ENCODE data around the gene DLL4. TPM values are rescaled to one million over a fixed set of nuclear protein-coding genes. Genes with fewer than 3 reads are reported as not detected.

The DLL4 gene
- total and polyA plus RNA-seq, 12 donors: 0.66 to 15.9 (median 3.9) TPM

DNA sequence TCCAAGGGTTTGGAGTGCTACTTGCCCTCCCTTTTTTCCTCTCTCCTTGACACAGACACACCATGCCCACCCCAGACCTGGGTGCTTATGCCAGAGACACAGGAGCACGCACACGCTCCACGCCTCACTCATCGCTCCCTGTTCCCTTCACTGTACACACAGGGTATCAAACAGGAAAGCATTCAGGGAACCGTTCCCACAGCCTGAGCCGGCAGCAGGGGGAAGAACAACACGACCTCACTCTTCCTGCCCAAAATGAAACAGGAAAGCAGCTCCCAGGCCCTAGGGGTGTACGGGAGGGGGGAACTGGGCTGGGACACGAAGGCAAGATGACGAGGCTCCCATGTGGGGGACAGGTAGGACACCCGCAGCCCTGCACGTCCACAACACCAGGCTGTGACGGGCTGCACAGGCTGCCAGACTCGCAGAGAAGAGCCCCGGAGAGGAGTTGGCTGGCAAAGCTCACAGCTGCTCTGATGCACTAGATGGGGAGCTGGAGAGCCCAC is 11.2 kb downstream of the DLL4 start:
- 43 to 57% (median 50%) methylated on average over 12 to 15 of the region's 15 CpGs for WGBS, 4 donors
- no peak overlapping the region for H3K4me3 ChIP-seq
- H3K4me1 ChIP-seq (replicated peaks in 1 of 2): peaks cover 12 to 15% of the 10 kb centered on the region in 2 donors
- H3K27ac ChIP-seq: peak overlapping the region in 2 of 5 donors; percentile 89 to 97
- no peaks in the 10 kb centered on the region for H3K36me3 ChIP-seq (replicated peaks in 1 of 2)
- TF ChIP-seq, protein P1, sequence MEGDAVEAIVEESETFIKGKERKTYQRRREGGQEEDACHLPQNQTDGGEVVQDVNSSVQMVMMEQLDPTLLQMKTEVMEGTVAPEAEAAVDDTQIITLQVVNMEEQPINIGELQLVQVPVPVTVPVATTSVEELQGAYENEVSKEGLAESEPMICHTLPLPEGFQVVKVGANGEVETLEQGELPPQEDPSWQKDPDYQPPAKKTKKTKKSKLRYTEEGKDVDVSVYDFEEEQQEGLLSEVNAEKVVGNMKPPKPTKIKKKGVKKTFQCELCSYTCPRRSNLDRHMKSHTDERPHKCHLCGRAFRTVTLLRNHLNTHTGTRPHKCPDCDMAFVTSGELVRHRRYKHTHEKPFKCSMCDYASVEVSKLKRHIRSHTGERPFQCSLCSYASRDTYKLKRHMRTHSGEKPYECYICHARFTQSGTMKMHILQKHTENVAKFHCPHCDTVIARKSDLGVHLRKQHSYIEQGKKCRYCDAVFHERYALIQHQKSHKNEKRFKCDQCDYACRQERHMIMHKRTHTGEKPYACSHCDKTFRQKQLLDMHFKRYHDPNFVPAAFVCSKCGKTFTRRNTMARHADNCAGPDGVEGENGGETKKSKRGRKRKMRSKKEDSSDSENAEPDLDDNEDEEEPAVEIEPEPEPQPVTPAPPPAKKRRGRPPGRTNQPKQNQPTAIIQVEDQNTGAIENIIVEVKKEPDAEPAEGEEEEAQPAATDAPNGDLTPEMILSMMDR (IDR thresholded peaks at IDR 0.05): no peak
- TF ChIP-seq POLR2A (IDR thresholded peaks at IDR 0.05): no peak
- peak in 2 of 7 donors; percentile 35 to 68 for DNase-seq
- H3K9me3 ChIP-seq (replicated peaks in 1 of 3): no peaks in the 10 kb centered on the region
- intact Hi-C loops (cut with DNase I): loop anchor here in 1 of 2 donors (5.0 to 10.0 kb wide), 2 partner anchors 33 to 74 kb away; no protein-coding TSS in a partner anchor
- H3K27me3 ChIP-seq: no peaks in the 10 kb centered on the region

GRCh38 chr15:40941068-40941527 is 12.0 kb downstream of the DLL4 start:
- no peaks in the 10 kb centered on the region for H3K9me3 ChIP-seq (replicated peaks in 1 of 3)
- peak overlapping the region in 2 of 4 donors; percentile 42 to 70 for H3K4me3 ChIP-seq
- no peaks in the 10 kb centered on the region for H3K27me3 ChIP-seq
- intact Hi-C loops (cut with DNase I): loop anchor here in 1 of 2 donors (5.0 to 10.0 kb wide), 2 partner anchors 34 to 74 kb away; no protein-coding TSS in a partner anchor
- TF ChIP-seq, protein P1 (IDR thresholded peaks at IDR 0.05): no peak
- no peak for TF ChIP-seq POLR2A (IDR thresholded peaks at IDR 0.05)
- H3K36me3 ChIP-seq (replicated peaks in 1 of 2): no peaks in the 10 kb centered on the region
- peak overlapping the region; percentile 53 to 97 (median 89) for H3K27ac ChIP-seq
- 9 to 22% (median 14%) methylated on average over 4 to 7 of the region's 7 CpGs for WGBS, 4 donors
- H3K4me1 ChIP-seq (replicated peaks in 1 of 2): peaks cover 12 to 15% of the 10 kb centered on the region in 2 donors
- DNase-seq: peak in 1 of 7 donors; percentile 41

- H3K9me3 ChIP-seq (replicated peaks in 1 of 3): no peaks in the 10 kb centered on the region
- intact Hi-C loops (cut with DNase I): loop anchor here in 1 of 2 donors (5.0 to 10.0 kb wide), 2 partner anchors 34 to 73 kb away; no protein-coding TSS in a partner anchor
- 0 to 2% (median 1%) methylated on average over 12 to 92 of the region's 92 CpGs for WGBS, 4 donors
- peak overlapping the region in 2 of 4 donors; percentile 42 to 70 for H3K4me3 ChIP-seq
- H3K27me3 ChIP-seq: no peaks in the 10 kb centered on the region
- H3K4me1 ChIP-seq (replicated peaks in 1 of 2): peaks cover 12 to 15% of the 10 kb centered on the region in 2 donors
- peak overlapping the region; percentile 53 to 97 (median 89) for H3K27ac ChIP-seq
- peak; percentile 78 to 92 (median 87) for DNase-seq
- no peaks in the 10 kb centered on the region for H3K36me3 ChIP-seq (replicated peaks in 1 of 2)
- peak; percentile 65 to 79 for TF ChIP-seq POLR2A (IDR thresholded peaks at IDR 0.05)
- TF ChIP-seq, protein P1 (IDR thresholded peaks at IDR 0.05): peak in 4 of 6 experiments; percentile 48 to 90 (median 72)
Observed at GRCh38 chr15:40941528-40942336, 12.6 kb downstream of the DLL4 start.

DNA sequence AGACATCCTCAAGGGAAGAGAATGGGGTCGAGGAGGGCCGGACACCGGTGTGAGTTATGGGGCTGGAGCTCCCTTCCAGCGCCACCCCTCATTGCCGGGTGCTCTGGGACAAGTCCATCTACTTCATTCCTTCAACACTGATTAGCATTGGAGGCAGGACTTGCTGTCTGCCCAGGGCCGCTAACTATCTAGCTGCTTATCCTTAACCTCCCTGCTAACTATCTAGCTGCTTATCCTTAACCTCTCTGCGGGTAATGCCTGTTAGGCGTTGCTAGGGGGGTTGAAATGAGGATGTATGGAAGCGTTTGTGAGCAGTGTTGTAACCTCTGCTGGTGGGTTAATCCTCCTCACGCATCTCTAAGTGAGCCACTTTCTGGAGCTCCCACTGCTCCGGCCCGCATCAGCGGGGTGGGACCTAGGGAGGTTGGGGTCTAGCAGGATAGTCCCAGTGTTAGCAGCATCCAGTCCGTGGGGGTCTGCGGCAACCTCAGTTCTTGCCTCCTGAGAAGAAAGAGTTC is 13.3 kb downstream of the DLL4 start:
- Histone ChIP-seq H3K4me1 (replicated peaks in 1 of 2) (peaks cover 12 to 15% of the 10 kb centered on the region in 2 donors), H3K9me3 (replicated peaks in 1 of 3) (no peaks in the 10 kb centered on the region), H3K4me3 (peak overlapping the region in 2 of 4 donors; percentile 42 to 70), H3K27ac (peak overlapping the region in 3 of 5 donors; percentile 89 to 97 (median 92)), H3K27me3 (no peaks in the 10 kb centered on the region), H3K36me3 (replicated peaks in 1 of 2) (no peaks in the 10 kb centered on the region)
- DNase-seq: no peak
- intact Hi-C loops (cut with DNase I): loop anchor here in 1 of 2 donors (5.0 to 10.0 kb wide), 2 partner anchors 35 to 72 kb away; no protein-coding TSS in a partner anchor
- 47 to 71% (median 51%) methylated on average over 11 to 15 of the region's 15 CpGs for WGBS, 4 donors
- no peak for TF ChIP-seq POLR2A (IDR thresholded peaks at IDR 0.05)
